ENCODE data around the gene PGBD2.
A peak's percentile ranks its signal among the peaks of the same experiment; 100 is the strongest.
"Not testable (repeated sequence)": the region's sequence is repeated elsewhere in the genome, so short reads cannot be mapped to it uniquely, and the experiment has no call there.

PGBD2 gene

GRCh38 chr1:248906009-248906752 lies at the start of gene PGBD2:
Gene PGBD2, plus strand, starts transcription at chr1:248906235. Its CDS starts 7,628 bp downstream, at chr1:248913863.
- DNase-seq = peak; percentile 98

DNA sequence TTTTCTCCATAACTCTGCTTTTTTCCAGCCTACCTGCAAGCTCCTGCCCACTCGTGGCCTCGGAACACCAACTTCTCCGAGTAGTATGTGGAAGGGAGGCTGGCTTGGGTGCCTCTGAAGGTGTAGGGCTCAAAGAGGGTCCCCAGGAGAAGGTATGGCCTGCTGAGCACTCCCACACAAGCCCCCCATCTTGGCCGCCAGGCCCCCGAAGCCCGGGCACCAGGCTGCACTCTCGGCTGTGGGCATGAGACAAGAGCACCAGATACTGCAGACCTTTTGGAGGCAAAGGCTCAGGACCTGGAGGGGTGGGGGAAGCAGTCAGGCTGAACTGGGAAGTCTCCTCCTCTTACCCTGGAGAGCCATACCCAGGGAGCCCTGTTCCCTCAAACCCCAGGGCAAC lies 48.8 kb upstream of the PGBD2 start:
- DNase-seq = no peak

GRCh38 chr1:248857749-248858095 lies 48.3 kb upstream of the PGBD2 start:
- no peak for DNase-seq

GRCh38 chr1:248858096-248858890 lies 47.7 kb upstream of the PGBD2 start:
- peak; percentile 45 to 48 for DNase-seq

GRCh38 chr1:248858891-248859889 lies 46.8 kb upstream of the PGBD2 start, which contains the start of gene ZNF692:
Gene ZNF692, minus strand, starts transcription at chr1:248859085. Its CDS starts 776 bp downstream, at chr1:248858309.
- DNase-seq = peak; percentile 96

GRCh38 chr1:248860007-248860406 lies 46.0 kb upstream of the PGBD2 start:
- no peak for DNase-seq

DNA sequence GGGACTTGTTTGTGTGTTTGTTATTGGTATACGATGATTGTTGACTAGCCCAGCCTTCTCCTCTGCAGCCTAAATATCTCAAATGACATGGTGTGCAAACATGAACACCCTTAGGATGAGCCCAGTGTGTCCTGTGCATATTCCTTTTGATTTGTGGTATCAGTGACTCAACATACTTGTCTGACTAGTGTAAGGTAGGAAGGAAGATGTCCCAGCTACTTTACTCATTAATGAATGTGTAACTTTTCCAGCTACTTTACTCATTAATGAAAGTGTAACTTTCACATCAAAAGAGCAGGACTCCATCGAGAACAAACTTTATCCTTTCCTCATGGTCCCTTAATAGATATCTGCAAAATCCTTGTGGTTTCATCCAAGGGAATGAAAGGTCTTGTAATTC lies 44.4 kb upstream of the PGBD2 start:
- DNase-seq = no peak

GRCh38 chr1:248862695-248862997 lies 43.4 kb upstream of the PGBD2 start:
- DNase-seq = no peak

DNA sequence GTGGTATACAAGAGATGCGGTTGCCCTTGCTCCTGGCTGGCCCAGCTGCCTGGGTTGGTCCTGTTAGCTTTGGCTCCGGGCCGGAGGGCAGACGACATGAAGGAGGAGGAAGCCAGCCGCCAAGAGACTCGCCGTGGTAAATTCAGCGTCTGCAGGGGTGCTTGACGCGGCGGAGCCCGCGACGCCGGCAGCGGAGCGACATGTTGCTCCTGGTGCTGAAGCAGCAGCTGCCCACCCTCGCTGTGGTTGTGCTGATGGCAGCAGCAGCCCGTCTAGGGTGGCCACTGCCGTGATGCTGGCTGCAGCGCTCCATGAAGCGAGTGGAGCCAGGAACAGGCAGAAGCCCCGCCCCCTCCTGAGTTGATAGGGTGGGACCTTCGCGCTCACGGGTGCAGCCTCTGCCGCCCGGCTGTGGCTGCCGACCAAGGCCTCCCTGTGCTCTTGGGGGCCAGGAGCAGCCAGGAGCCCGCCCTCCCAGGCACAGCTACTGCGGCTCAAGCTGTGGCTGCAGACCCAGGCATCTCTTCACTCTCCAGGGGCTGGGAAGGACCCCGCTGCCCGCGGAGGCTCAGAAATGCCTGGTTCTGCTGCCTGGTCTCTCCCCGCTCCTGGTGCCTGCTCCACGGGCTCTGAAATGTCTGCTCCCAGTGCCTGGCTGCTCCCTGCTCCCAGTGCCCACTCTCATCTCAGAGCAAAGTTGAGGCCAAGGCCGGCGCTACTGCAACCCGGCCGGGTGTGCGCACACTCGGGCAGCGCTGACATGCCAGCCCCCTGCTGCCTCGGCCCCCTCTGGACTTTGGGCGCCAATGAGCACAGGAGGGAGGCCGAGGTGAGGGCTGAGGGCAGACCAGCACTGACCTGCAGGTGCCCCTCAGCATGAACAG lies 42.8 kb upstream of the PGBD2 start:
- peak; percentile 85 to 88 for DNase-seq

- no peak for DNase-seq
Measured at GRCh38 chr1:248871837-248872401, 34.1 kb upstream of the PGBD2 start.

- peak; percentile 70 to 73 for DNase-seq
Measured at GRCh38 chr1:248872752-248873408, 33.2 kb upstream of the PGBD2 start.

DNA sequence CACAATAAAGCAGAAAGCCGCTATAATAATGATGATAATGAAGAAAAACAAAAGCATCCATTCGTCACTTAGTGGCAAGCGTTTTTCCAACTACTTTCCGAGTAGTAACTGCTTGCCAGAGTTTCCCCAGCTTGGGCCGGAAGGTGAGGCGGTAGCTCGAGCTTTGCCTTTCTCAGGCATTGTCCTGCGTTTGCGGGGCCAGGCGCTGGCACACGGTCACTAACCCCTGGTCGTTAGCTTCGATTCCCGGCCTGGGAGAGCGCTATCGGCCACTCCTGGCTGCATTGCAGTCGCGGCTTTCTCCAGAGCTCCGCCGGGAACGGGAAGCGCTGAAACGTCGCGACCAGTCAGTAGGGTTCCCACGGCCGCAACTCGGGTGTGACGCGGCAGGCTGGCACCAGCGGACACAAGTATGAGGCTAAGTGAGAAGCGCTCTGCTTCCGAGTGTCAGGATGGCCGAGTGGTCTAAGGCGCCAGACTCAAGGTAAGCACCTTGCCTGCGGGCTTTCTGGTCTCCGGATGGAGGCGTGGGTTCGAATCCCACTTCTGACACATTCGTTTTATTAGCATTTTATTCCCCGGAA lies 32.5 kb upstream of the PGBD2 start:
- peak; percentile 97 to 98 for DNase-seq

DNA sequence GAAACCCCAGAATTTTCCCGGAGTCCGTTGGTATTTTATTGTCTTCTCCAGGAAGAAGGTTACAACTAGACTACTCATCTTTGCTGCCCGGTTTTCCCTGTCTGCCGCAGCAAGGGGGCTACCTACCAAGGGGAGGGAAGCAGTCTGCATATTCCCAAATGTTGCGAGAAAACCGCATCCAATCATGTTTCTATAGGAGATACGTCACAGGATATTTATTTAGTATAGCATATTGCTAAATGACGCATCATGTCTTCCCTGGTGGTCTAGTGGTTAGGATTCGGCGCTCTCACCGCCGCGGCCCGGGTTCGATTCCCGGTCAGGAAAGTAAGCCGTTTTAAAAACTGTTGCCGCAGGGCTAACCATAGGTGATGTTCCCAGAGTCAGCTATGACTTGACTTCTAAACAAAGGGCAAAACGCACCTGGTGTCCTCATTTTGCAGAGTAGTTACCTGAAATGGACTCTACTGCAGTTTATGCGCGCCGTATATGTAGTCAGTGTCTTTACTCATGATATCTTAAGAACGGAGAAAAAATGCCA lies 32.0 kb upstream of the PGBD2 start:
- DNase-seq = peak; percentile 86 to 87

GRCh38 chr1:248881261-248881660 lies 24.8 kb upstream of the PGBD2 start:
- DNase-seq = no peak

- not testable (repeated sequence) for DNase-seq
Measured at GRCh38 chr1:248882427-248882826, 23.6 kb upstream of the PGBD2 start.

DNA sequence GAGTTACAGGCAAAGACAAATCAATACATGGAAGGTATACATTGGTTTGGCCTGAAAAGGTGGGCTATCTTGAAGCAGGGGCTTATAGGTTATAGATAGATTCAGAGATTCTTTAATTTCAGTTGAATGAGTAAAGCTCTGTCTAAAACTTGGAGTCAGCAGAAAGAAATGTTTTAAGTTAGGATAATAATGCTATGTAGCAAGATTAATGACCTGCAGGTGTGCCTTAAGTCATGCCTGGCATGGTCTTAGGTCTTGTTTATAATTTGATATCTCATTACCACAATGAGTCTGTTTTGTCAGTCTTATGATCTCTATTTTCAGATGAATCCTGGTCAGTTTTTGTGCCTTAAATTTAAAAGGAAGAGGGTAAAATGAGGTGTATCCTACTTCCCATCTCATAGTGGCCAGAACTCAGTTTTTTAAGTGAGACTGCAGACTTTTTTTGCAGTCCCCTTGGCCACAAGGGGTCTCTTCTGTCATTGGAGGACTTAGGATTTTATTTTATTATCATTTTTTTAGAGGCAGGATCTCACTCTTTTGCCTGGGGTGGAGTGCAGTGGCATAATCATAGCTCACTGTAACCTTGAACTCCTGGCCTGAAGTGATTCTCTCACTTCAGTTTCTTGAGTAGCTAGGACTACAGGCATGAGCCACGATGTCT lies 21.3 kb upstream of the PGBD2 start:
- DNase-seq = no peak

DNA sequence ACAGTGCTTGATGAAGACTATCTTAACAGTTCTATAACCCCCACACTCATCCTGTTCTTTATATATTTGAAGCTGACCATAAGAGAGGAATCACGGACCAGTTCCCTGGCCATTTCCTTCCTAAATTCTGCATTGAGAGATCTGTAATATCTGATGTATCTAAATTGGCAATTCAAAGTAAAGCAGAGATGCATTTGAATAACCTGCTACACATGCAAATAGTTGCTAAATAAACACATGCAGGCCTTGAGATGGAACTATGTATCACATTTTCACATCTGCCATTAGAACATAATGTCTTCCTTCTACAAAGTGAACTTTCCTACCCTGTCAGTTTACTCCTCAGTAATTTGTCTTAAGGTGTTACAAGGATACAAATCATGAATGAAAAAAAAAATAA lies 20.4 kb upstream of the PGBD2 start:
- no peak for DNase-seq

- DNase-seq = no peak
Measured at GRCh38 chr1:248886237-248886895, 19.7 kb upstream of the PGBD2 start.

DNA sequence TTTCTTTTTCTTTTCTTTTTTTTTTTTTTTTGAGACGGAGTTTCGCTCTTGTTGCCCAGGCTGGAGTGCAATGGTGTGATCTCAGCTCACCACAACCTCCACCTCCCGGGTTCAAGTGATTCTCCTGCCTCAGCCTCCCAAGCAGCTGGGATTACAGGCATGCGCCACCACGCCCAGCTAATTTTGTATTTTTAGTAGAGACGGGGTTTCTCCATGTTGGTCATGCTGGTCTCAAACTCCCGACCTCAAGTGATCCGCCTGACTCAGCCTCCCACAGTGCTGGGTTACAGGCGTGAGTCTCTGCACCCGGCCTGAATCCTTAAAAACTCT lies 16.2 kb upstream of the PGBD2 start:
- DNase-seq = not testable (repeated sequence)

Data from stimulated activated CD4-positive, alpha-beta T cell treated with anti-CD3 and anti-CD28 coated beads, Interleukin-2, amount 100 ng/mL, for 24 hours (primary cell).